Psoas muscle (tissue), 8 donors: ENCODE data around the gene RUNX2. TPM values are rescaled to one million over a fixed set of nuclear protein-coding genes. Genes with fewer than 3 reads are reported as not detected.

Experiments
- ATAC-seq, 4 donors: fragments of 200-7000 bp; cut with Tn5 transposase; one replicate each; pipeline ENCODE4 v1.9.1; 2020; ENCODE audit warnings: moderate library complexity in 3 of 4, mild to moderate bottlenecking in 2 of 4
- DNase-seq, 2 donors: peaks; one replicate each; pipeline ENCODE4 v3.0.0-alpha.2; 2020
- H3K27ac ChIP-seq: fragments of 200-600 bp; one replicate; pipeline ENCODE4 v1.8.0; 2022
- H3K27me3 ChIP-seq, 3 donors: fragments of 200-600 bp in 1 of 3; one replicate each; pipeline versions ENCODE4 v1.6.1 to v1.8.0; 2013 to 2022; ENCODE audit warnings: low read length in 2 of 3, mild to moderate bottlenecking in 2 of 3, moderate library complexity in 1 of 3; ENCODE audit not compliant: insufficient read depth in 3 of 3
- H3K36me3 ChIP-seq, 2 donors: fragments of 200-600 bp in 1 of 2; one replicate each; pipeline versions ENCODE4 v1.6.1 to v1.8.0; 2013 to 2022; ENCODE audit warnings: low read depth in 1 of 2, mild to moderate bottlenecking in 1 of 2, moderate library complexity in 1 of 2; ENCODE audit not compliant: insufficient read depth in 1 of 2
- H3K4me1 ChIP-seq: fragments of 200-600 bp; one replicate; pipeline ENCODE4 v1.8.0; 2022
- H3K4me3 ChIP-seq: fragments of 200-600 bp; one replicate; pipeline ENCODE4 v1.8.0; 2022; ENCODE audit warnings: mild to moderate bottlenecking
- H3K9me3 ChIP-seq: fragments of 200-600 bp; one replicate; pipeline ENCODE4 v1.8.0; 2022
- WGBS, 3 donors: extraction: QIAGEN DNeasy Blood & Tissue Kit; methylation state at CpG; one replicate each; pipeline versions ENCODE4 v1.1.6 to v1.1.7; 2013; 5-methylcytosine and 5-hydroxymethylcytosine counted together
- intact Hi-C, 2 donors: fragments of 100-400 bp; cut with DNase I; formaldehyde crosslinking; loops; one replicate each; pipeline versions ENCODE4 v1.11.0 to v1.14.2; 2022
- polyA plus RNA-seq, 3 donors: library from polyadenylated mRNA; stranded (reverse); fragments of 200-250 nt; gene quantifications; one replicate each; pipeline ENCODE4 v1.2.3, GENCODE V29; 2013
- total RNA-seq, 4 donors: library from RNA; stranded (reverse); fragmentation: NEBNext Ultra II Directional in 2 of 4; extraction: Animal tissue kit (Norgen Biotek cat#: 25700) in 2 of 4; gene quantifications; one replicate each; pipeline versions ENCODE4 v1.2.1 to v1.2.4, GENCODE V29; 2021 to 2023
- TF ChIP-seq, protein P1 (sequence below): fragments of 200-600 bp; IDR thresholded peaks from one replicate; pipeline ENCODE4 v1.8.0; 2022; ENCODE audit warnings: antibody characterized with exemption
- donor health status: healthy with polysubstance abuse.
- donor health status: DM: no; HTN: no; CAD: no; lungs with moderate emphysema.
- donor health status: Bipolar disorder and iron deficiency.
- donor health status: healthy.
- donor health status: DM: yes; HTN: yes; CAD: no.
- donor health status: DM: no; HTN: no; CAD: no.
- donor health status: DM: no; HTN: no; CAD: no.
- donor health status: DM: yes; HTN: yes; CAD: no.

The RUNX2 gene
- total and polyA plus RNA-seq, 7 donors, result 0.07 to 0.69 (median 0.21) TPM

DNA sequence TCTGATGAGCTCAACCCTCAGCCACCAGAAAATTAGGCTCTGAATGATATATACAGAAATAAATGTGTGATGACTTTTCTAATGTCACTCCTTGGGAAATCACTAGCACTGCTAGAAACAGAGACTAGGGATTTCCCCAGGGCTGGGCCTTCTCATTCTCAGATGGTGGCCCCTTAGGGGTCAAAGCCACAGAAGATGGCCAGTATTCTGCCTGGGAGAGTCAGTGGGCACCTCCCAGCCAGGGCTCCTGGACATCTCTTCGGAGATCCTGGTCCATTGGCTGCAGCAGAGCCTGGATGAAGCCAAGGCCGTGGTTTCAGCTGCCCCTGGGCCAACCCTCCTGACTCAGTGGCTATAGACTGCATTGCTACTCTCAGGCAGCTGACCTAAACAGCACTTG lies 326.5 kb downstream of the RUNX2 start:
- intact Hi-C loops, result no loop called here
- Histone ChIP-seq H3K9me3 (no peaks in the 10 kb centered on the region), H3K36me3 (no peaks in the 10 kb centered on the region), H3K4me3 (no peak overlapping the region), H3K4me1 (no peaks in the 10 kb centered on the region), H3K27ac (no peak overlapping the region), H3K27me3 (no peaks in the 10 kb centered on the region)
- ATAC-seq, result no peak
- TF ChIP-seq, protein P1, sequence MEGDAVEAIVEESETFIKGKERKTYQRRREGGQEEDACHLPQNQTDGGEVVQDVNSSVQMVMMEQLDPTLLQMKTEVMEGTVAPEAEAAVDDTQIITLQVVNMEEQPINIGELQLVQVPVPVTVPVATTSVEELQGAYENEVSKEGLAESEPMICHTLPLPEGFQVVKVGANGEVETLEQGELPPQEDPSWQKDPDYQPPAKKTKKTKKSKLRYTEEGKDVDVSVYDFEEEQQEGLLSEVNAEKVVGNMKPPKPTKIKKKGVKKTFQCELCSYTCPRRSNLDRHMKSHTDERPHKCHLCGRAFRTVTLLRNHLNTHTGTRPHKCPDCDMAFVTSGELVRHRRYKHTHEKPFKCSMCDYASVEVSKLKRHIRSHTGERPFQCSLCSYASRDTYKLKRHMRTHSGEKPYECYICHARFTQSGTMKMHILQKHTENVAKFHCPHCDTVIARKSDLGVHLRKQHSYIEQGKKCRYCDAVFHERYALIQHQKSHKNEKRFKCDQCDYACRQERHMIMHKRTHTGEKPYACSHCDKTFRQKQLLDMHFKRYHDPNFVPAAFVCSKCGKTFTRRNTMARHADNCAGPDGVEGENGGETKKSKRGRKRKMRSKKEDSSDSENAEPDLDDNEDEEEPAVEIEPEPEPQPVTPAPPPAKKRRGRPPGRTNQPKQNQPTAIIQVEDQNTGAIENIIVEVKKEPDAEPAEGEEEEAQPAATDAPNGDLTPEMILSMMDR, result no peak
- no peak for DNase-seq
- WGBS, 3 donors, result 71 to 82% (median 77%) methylated on average over 2 of the region's 2 CpGs

DNA sequence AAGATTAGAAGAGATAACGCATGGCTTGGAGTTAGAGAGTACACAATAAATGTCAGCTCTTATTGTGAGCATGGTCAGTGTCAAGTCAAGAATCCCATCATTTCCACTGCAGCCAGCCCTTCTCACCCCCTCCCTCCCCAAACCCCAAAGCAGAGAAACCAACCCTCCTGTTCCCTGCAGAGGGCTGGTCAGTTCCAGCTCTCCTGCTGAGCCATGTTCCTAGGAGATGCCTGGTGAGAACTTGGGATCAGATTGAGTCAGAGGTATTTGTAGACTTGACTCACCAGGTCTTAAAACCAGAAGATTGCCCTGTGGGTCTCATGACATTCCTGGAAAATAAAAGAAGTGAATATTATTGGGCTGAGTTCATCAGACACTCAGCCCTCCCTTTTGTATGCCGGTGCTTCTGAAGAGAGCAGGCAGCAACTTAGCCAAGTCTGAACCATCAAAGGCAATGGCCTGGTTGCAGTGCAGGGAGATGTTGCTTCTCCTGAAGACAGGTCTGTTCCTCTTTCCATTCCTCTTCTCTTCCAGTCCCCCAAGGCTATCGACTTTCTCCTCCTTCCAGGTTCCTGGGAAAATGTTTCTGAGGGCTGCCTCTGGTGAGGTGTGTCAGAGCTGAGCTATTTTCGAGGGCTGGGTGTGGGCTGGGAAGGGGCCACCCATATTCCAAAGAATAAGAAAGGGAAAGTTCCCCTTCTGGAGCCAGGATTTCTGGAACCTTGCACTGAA lies 327.8 kb downstream of the RUNX2 start:
- H3K4me1 ChIP-seq, result no peaks in the 10 kb centered on the region
- DNase-seq (no peak), ATAC-seq (peak in 1 of 4 donors; percentile 19)
- H3K27ac ChIP-seq, result no peak overlapping the region
- no peaks in the 10 kb centered on the region for H3K27me3 ChIP-seq
- intact Hi-C loops, result no loop called here
- no peak overlapping the region for H3K4me3 ChIP-seq
- no peaks in the 10 kb centered on the region for H3K36me3 ChIP-seq
- no peaks in the 10 kb centered on the region for H3K9me3 ChIP-seq
- TF ChIP-seq, protein P1, result no peak
- WGBS, 3 donors, result 79 to 85% (median 80%) methylated on average over 4 of the region's 4 CpGs

DNA sequence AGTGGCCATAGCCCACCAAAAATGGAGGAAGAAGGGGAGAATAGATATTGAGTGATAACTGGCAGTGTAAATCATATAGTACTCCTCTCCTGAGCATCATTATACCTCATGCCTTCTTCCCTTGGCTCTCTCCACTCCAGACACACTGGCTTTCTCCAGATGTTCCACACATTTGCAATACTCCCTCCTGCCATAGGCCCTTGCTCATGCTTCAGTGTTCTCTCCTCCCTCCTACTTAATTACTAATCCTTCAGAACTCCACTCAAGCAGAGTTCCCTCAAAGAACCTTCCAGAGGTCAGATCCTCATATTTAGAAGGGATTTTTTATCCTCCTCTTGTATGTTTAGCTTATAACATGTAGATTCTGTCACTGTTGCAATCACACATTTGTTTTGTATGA lies 329.1 kb downstream of the RUNX2 start:
- no peak overlapping the region for H3K27ac ChIP-seq
- no peak for DNase-seq
- H3K4me3 ChIP-seq, result no peak overlapping the region
- H3K4me1 ChIP-seq, result no peaks in the 10 kb centered on the region
- peaks cover 0 to 3% (median 0%) of the 10 kb centered on the region in 3 donors for H3K27me3 ChIP-seq
- intact Hi-C loops, result no loop called here
- ATAC-seq, result no peak
- TF ChIP-seq, protein P1, result no peak
- no peaks in the 10 kb centered on the region for H3K9me3 ChIP-seq
- no peaks in the 10 kb centered on the region for H3K36me3 ChIP-seq

DNA sequence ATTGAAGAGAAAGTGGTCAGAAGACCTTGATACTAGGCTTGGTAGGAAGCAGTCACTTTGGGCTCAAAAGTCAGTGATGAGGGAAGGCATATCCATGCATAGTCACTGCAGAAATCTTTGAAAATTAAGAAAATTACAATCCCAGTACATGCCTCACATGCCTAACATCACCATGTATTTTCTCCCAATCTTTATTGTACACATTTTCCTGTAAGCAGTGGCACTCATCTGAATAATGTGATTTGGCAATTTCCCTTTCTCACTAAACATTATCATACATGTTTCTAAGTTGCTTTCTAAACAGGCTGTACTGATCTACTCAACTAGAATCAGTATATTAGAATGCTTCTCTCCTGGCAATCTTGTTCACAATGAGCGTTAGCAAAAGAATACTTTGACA lies 330.3 kb downstream of the RUNX2 start:
- DNase-seq (no peak), ATAC-seq (no peak)
- no peak overlapping the region for H3K27ac ChIP-seq
- no peaks in the 10 kb centered on the region for H3K9me3 ChIP-seq
- H3K4me3 ChIP-seq, result no peak overlapping the region
- no peaks in the 10 kb centered on the region for H3K36me3 ChIP-seq
- WGBS, 3 donors, result 89 to 95% (median 94%) methylated on average over 1 of the region's 1 CpG
- H3K4me1 ChIP-seq, result no peaks in the 10 kb centered on the region
- intact Hi-C loops, result no loop called here
- H3K27me3 ChIP-seq, result peaks cover 0 to 15% (median 2%) of the 10 kb centered on the region in 3 donors
- TF ChIP-seq, protein P1, result no peak

DNA sequence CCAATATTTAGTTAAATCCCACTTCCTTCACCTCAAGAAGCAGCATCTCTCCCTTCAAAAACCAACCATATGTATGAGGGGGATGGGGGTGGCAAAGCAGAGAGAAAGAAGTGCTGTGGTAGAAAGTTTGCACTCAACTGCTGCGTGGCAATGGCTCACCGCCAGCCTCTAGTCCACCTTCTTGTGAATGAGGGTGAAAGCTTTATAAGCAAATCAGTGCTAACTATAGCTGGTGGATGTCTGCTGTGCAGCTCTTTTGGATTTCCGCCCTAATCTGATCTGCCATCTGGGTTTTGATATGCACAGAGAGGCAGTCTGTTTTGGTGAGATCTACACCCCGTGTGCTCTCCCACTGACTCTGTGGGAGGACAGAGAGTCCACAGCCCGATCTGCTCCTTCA lies 330.8 kb downstream of the RUNX2 start:
- H3K9me3 ChIP-seq, result no peaks in the 10 kb centered on the region
- ATAC-seq (no peak), DNase-seq (no peak)
- H3K27ac ChIP-seq, result no peak overlapping the region
- 69 to 84% (median 74%) methylated on average over 5 of the region's 5 CpGs for WGBS, 3 donors
- no peaks in the 10 kb centered on the region for H3K36me3 ChIP-seq
- H3K27me3 ChIP-seq, result peaks cover 0 to 21% (median 2%) of the 10 kb centered on the region in 3 donors
- intact Hi-C loops, result no loop called here
- TF ChIP-seq, protein P1, result no peak
- H3K4me1 ChIP-seq, result peaks cover 5% of the 10 kb centered on the region
- H3K4me3 ChIP-seq, result no peak overlapping the region
